ENCODE results near the gene DNAAF1.
A peak's percentile ranks its signal among the peaks of the same experiment; 100 is the strongest.
"Not testable (repeated sequence)": the region's sequence is repeated elsewhere in the genome, so short reads cannot be mapped to it uniquely, and the experiment has no call there.

DNAAF1 gene

GRCh38 chr16:84214451-84215066 lies 69.5 kb downstream of the DNAAF1 start:
- no peak for DNase-seq

- no peak for DNase-seq
These were observed 70.4 kb downstream of the DNAAF1 start for GRCh38 chr16:84215531-84215930.

- DNase-seq, result not testable (repeated sequence)
These were observed 71.0 kb downstream of the DNAAF1 start for GRCh38 chr16:84216144-84216543.

GRCh38 chr16:84218176-84218823 lies 73.2 kb downstream of the DNAAF1 start:
- no peak for DNase-seq

DNA sequence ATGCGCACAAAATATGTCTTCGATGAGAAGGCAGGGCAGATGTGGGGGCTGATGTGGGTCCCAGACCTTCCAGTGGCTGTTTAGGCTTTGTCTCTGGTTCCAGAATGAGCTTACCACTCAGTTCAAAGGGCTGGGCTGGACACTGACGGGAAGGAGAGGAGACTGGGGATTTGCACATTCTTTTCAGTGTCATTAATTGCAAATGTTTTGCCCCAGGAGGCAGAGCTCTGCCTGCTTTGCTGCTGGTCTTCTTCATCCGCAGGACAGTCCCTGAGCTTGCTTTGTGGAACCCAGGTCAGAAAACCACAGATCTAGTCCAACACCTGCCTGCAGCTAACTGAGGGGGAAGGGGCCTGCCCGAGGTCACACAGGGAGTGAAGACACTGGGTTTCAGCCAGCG lies 73.8 kb downstream of the DNAAF1 start:
- no peak for DNase-seq

DNA sequence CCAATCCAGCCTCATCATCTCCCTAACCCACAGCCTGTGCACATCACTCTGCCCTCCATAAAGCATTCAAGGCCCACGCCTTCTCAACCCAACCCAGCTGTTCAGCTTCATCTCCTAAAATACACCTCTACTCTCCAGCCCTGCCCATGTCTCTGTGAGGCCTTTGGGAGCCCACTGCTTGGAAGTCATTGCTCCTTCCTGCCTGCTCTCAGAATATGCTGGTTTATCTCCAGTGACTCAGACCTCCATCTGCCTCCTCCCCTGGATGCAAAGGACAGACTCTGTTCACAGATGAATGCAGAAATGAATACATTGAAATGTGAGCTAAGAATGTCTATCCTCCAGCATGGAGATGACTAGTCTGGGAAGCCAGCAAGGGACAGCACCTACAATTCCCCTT lies 75.7 kb downstream of the DNAAF1 start:
- peak; percentile 22 for DNase-seq

- DNase-seq, result no peak
These were observed 78.3 kb downstream of the DNAAF1 start for GRCh38 chr16:84223456-84223855.

- no peak for DNase-seq
These were observed 79.4 kb downstream of the DNAAF1 start for GRCh38 chr16:84224554-84224953.

- DNase-seq, result no peak
These were observed 80.0 kb downstream of the DNAAF1 start for GRCh38 chr16:84225126-84225525.

DNA sequence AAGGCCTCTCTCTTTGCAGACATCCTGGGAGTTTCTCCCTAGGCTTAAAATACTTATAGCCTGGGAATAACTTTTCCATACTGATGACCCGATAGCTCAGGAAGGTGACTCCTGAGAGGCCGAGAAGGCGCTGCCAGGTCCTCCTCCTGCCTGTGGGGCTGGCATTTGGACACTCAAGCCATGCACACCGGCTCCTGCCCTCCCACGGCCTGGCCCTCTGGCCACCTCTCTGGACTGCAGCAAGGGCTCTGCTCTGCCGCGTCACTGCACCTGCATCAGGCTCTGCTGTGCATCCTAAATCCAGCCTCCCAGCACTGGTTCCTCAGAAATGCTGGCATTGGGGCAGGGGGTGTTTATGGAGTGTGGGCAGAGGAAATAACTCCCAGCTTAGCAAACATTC lies 80.5 kb downstream of the DNAAF1 start:
- no peak for DNase-seq

DNA sequence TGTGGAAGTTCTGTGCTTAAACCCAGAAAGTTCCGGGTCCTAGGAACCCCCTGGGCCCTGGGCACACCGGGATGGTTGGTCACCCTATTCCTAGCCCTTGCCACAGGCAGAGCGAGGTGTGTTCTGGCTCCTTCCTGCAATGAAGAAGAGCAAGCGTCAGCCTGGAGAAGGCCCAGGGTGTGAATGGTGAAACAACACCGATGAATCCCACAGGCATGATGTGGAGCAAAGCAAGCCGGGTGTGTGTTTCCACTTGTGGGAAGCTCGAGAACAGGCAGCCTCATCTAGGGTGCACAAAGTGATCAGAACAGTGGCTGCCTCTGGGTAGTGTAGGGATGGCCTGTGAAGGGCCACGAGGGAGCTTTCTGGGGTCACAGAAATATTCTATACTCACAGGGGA lies 80.9 kb downstream of the DNAAF1 start:
- no peak for DNase-seq
